SIG-M5 treated with dmso at 0.1 percent for 504 hours (cell line): ENCODE data around the gene KDM4B.

Source experiments
- DNase-seq: peaks from one replicate; lab custom pipeline; 2025; ENCODE audit not compliant: unreplicated experiment; lab: John Stamatoyannopoulos, UW

The KDM4B gene

DNA sequence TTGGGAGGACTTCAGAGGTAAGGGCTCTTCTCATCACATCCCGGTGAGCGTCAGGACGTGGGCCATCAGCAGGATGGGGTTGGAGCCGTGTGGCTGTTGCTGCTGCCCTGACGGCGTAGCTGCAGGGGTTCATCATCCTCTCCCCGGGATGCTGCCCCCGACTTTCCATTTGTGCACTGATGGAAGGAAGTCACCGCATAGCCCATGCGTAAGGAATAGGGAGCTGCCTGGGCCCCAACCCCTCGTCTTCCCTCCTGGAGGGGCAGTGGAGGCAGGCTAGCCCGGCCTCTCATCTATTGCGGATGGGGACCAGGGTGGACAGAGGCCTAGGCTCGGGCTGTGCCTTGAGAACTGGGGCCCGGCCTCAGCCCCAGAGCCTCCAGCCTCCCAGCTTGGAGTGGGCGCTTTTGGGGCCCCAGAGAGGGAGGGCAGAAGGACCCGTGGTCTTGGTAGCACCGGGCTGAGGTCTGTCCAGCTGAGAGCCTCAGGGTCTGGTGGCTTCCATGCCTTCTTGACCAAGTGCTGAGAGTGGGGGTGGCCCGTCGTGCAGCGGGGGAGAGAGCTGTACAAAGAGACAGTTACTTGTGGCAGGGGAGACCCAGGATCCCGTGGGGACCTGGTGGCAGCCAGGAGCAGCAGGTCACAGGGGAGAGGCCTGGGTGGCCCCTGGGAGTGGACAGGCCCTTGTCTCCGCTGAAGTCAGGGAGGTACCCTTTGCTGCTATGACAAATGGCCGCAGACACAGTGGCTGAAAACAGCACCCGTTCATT, 44.0 kb downstream of the KDM4B start:
- no peak for DNase-seq

DNA sequence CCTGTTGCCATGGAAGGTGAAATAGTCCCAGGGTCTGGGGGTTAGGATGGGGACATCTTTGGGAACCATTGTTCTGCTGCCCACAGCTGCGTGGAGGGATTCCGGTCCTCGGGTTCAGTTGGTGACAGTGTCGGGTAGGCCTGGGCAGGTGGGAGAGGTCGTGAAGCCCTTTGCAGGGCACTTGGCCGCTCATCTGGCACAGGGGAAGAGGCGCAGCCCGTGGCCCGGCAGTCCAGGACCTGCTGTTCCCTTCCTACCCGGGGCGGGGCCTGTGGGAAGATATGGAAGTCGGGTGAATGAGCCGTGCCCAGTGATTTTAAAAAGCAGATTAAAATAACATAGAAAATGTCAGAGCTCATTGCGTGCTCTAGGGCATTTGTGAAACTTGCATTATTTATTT, 44.8 kb downstream of the KDM4B start:
- no peak for DNase-seq

DNA sequence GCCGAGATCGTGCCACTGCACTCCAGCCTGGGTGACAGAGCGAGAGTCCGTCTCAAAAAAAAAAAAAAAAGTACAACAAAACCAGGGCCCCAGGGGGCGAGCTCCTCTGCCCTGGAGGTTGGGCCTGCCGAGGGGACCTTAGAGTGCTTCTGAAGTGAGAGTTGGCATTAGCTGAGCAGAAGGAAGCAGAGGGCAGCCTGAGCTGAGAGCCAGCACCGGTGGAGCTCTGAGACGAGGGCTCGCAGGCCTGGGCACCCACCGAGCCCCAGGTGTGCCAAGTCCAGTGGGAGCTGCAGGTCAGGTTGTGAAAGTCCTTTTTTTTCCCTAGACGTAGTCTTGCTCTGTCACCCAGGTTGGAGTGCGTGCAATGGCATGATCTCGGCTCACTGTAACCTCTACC, 46.0 kb downstream of the KDM4B start:
- no peak for DNase-seq

DNA sequence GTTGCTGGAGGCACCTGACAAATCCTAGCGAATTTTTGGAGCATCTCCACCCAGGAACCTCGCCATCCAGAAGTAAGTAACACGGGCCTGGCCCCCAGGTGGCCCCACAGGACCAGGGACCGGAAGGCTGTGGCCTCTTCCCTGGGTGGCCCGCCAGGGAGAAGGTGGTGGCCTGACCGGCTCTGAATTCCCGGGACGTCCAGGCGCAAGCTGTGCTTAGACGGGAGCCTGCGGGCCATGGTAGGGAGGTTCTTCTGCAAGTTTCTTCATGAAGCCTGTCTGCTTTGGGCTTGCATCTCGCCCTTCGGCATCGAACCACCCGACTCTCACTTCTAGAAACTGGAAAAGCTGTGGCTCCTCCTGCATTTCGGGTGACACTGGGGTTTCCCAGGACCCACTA, 47.4 kb downstream of the KDM4B start:
- DNase-seq: no peak

DNA sequence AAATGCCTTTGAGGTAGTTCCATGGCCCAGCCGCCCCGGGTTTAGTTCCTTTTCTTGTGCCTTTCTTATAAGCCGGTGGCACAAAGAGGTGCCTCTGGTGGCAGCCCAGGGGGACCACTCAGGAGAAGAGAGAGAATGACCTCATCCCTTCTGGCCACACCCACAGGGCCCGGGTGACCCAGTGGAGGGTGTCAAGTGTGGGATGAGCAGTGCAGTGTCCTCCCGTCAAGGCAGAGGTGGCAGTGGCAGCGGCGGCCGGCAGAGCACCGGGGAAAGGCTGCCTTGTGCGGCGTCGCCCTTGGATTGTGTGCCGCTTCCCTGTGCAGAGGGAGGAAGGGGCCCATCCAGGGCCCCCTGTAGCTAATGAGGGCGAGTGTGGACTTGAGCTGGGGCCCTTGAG, 47.9 kb downstream of the KDM4B start:
- DNase-seq: no peak

DNA sequence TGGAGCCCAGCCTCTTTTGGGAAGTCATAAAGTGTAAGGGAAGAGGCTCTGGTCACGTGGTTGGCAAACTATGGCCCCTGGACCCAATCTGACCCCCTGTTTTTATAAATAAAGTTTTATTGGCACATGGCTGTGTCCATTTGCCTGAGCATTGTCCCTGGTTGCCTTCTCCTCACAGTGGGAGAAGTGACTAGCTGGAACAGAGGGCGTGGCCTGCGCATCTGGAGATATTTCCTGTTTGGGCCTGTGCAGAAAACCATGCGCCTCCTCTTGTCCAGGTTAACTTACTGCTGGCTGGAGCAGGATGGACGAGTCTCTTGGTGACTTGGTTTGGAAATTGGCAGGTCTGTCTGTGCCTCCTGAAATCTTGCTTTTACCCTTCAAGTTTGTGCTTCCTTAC, 48.3 kb downstream of the KDM4B start:
- DNase-seq: no peak

DNA sequence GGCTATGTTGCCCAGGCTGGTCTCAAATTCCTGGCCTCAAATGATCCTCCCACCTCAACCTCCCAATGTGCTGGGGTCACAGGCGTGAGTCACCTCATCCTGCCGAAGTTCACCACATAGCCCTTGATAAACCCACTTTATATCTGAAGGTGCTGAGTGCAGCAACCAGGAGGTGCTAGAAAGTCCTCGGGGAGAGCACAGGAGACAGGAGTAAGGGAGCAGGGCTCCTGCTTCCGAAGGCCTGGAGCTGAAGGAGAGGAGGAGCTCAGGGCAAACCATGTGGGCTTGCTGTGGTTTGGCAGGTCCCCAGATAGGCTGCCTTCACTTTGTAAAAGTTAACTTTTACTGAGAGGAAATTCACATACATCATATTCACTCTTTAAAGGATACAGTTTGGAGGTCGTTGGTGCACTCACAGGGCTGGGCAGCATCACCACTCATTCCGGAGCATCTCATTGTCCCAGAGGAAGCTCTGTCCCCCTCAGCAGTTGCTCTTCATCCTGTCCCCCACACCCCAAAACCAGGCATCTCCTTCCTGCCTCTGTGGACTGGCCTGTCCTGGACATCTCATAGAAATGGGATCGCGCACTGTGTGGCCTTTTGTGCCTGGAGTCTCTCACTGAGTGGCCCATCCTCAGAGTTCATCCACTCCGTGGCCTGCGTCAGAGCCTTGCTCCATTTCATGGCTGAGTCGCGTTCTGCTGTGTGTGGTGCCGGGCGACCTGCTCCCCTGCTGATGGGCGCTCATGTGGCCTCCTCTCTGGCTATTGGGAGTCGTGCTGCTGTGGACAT, 49.5 kb downstream of the KDM4B start:
- DNase-seq: no peak

DNA sequence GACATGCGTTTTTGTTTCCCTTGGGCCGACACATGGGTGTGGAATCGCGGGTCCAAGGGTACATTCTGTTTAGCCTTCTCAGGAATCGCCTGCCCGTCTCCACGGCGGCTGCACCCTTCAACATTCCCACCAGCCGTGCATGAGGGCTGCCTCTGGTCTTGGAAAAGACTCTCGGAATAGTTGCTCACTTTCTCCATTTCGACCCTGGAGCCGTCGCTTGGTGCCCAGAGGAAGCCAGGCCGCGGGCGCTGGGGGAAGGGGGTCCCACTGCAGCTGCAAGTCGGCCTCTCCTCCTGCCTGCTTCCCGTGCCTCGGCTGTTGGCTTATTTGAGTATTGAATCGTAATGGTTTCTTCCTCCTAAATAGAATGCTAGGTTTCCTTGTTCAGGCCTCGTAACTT, 51.5 kb downstream of the KDM4B start:
- DNase-seq: no peak

DNA sequence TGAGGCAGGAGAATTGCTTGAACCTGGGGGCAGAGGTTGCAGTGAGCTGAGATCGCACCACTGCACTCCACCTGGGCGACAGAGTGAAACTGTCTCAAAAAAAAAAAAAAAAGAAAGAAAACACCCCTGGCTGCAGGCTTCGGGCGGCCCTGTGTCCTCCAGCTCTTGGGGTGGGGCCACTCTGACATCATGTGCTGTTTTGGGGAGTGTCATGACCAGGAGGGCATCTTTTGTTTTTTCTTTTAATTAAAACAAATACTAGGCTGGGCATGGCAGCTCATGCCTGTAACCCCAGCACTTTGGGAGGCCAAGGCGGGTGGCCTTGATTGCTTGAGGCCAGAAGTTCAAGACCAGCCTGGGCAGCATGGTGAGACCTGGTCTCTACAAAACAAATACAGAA, 52.1 kb downstream of the KDM4B start:
- DNase-seq: no peak

DNA sequence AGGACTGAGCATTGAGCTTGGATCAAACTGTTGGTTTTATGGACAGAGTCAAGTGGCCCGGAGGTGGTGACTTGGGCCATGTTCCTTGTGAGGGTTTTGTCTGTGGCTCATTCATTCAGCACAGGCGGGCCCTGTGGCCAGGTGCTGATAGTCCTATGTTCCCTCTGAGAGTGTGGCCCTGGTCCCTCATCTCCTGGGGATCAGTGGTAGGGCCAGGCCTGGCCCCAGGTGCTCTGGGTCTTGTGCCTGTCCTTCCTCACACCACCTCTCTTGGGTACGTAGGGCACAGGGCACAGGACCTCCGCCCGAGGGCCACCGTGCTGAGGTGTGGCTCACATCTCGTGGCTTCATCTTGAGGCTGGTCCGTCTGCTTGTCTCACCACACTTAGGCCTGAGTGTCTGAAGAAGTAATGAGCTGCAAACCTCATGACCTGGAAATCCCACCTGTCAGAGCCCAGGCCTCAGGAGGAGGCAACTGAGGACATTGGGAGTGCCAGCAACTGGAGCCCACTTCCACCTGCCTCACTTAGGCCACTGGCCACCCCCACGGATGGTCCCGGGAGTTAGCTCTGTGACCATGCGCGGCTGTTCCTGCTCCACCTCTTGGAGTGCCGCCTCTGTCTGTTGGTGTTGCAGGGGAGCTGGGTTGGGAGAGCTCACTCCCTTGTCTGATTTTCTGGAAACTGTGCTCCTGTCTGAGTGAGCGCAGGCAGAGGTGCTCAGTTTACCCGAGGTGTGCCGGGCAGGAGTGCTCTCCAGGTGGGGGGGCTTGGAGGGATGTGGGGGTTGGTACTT, 53.4 kb downstream of the KDM4B start:
- DNase-seq: no peak

DNA sequence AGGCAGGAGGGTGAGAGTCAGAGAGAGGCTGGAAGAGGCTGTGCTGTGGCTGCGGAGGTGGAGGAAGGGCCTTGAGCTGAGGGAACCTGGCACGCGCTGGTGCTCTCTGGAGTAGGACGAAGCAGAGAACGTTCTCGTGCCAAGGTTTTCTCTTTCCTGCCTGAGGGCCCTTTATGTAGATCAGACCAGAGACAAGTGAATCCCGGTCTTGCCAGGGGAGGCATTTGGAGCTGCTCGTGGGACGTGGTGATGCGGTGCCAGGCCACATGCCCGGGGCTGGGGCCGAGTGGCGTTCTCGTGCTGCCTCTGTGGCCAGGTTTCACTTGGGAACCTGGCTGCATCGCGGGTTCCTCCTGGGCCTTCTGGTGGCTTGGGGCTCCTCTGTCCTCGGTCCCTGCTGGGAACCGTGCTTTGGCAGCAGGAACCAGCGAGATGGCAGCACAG, 54.2 kb downstream of the KDM4B start:
- no peak for DNase-seq

DNA sequence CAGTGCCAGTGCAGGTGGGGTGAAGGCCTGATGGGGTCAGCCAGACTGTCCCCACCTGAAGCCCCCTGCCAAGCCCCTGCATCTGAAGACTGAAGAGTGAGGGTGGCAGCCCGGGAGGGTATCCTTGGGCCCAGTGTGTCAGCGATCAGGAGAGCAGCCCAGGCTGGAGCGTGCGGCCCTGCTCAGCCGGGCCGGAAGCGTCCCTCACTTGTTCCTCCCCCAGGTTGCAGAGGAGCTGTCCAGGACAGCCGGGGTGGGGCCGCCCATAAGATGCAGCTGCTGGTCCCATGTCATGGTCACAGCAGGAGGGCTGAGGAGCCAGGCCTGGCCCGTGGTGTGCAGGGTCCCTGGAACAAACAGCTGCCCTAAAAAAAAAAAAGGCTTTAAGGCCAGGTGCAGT, 55.4 kb downstream of the KDM4B start:
- no peak for DNase-seq

DNA sequence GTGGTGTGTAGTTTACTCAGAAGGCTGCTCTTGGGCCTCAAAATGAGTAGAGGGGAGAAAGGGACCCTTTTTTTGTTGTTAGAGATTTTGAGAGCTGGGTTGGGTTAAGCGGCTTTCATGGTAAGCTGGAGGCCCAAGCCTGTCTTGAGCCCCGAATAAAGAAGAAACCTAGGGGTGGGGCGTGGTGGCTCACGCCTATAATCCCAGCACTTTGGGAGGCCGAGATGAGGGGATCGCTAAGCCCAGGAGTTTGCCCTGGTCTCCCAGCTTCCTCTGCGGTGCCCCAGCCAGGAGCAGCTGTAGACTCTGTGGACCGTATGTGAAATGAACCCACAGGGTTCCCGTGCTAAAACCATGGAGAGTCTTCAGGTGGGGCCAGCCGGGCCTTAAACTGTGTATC, 56.1 kb downstream of the KDM4B start:
- no peak for DNase-seq

DNA sequence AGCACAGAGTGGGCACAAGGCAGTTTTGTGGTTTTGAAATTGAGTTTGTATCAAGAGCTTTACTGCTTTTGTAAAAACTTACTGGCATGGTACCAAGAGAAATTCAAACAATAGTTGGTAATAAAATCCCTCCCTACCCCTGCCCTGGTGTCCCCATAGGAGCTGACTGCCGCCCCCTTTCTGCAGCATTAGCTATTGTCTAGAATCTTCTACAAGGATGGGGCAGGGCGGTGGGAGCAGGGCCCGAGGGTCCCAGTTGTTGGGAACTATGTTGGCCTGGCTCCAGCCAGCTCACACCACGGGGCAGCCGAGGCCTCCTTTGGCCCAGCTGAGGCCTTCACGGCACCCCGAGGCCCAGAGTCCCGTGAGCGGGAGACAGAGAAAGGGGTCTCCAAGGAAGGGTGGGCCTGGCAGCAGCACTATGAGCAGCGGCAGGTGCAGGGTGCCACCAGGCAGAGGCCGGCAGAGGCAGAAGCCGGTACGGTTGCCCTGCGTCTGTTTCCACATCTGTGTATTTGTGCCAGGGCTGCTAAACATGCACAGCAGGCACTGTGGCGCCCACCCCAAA, 57.9 kb downstream of the KDM4B start:
- DNase-seq: no peak

DNA sequence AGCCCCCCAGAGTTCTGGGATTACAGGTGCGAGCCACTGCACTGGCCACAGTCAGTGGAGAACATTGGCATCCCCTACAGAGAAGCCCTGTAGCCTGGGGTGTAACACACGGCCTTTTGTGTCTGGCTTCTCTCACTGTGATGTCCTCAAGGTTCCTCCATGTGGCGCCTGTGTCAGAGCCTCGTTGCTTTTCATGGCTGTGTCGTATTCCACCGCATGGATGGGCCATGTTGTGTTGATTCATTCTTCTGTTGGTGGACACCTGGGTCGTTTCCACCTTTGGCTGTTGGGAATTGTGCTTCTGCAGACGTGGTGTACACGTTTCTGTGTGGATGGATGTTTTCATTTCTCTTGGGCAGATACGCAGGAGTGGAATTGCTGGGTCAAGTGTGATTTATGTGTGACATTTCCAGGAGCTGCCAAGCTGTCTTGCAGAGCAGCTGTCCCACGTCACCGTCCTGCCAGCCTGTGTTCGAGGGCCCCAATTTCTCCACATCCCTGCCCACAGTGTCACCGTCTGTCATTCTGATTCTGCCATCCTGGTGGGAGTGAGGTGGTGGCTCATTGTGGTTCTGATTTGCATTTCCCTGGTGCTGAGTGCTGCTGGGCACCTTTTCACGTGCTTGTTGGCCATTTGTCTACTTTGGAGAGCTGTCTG, 59.4 kb downstream of the KDM4B start:
- no peak for DNase-seq

DNA sequence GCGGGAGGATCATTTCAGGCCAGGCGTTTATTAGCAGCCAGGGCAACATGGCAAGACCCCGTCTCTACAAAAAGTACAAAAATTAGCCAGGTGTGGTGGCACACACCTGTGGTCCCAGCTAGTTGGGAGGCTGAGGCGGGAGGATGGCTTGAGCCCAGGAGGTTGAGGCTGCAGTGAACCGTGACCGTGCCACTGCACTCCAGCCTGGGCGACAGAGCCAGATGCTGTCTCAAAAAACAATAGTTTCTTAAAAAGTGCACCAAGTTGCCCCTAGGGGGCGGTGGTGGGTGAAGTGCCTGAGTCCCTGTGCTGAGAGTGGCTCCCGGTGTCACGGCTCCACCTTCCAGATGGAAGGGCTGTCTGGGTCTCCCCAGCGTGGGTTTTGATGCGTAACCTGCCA, 60.7 kb downstream of the KDM4B start:
- DNase-seq: peak; percentile 47

DNA sequence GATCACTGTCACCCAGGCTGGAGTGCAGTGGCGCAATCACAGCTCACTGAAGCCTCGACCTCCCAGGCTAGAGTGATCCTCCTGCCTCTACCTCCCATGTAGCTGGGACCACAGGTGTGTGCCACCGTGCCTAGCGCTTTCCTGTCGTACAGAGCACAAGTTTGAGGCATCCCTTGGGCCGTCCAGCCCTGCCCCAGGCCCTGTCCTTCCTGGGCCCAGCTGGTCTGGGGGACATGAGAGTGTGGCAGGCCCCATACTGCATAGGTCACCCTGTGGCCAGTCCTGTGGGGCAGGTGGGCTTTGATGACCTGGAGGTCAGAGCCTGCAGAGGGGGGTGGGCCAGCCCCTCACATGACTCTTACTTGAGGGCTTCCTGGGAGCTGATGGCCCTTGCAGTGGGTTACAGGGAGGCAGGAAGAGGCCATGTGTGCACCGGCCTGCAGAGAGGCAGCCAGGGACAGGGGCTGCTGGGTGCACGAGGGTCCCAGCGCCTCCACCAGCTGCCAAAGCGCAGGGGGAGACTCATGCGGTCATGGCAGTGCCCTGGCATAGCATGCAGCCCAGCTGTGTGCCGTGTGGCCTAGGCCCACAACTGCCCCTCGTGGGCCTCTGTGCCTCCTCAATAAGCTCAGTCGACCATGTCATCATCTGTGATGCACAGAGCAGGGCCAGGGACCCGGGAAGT, 61.4 kb downstream of the KDM4B start:
- DNase-seq: no peak

DNA sequence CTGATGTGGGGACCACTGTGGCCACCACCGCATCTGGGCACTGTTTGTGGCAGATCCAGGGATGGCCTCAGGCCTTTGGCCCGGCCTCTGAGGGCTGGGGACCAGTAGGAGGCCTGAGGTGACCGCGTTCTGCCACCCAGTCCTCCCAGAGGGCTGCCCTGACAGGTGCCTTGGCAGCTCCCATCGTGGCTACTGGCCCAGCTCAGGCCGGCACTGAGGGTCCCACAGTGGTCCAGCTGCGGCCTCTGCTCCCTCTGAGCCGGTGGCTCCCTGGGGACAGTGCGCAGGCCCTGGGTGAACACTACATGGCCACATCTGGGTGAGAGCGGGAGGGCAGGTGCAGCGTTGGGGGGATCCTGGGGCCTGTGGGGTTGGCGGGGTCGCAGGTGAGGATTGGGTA, 61.9 kb downstream of the KDM4B start:
- DNase-seq: no peak

DNA sequence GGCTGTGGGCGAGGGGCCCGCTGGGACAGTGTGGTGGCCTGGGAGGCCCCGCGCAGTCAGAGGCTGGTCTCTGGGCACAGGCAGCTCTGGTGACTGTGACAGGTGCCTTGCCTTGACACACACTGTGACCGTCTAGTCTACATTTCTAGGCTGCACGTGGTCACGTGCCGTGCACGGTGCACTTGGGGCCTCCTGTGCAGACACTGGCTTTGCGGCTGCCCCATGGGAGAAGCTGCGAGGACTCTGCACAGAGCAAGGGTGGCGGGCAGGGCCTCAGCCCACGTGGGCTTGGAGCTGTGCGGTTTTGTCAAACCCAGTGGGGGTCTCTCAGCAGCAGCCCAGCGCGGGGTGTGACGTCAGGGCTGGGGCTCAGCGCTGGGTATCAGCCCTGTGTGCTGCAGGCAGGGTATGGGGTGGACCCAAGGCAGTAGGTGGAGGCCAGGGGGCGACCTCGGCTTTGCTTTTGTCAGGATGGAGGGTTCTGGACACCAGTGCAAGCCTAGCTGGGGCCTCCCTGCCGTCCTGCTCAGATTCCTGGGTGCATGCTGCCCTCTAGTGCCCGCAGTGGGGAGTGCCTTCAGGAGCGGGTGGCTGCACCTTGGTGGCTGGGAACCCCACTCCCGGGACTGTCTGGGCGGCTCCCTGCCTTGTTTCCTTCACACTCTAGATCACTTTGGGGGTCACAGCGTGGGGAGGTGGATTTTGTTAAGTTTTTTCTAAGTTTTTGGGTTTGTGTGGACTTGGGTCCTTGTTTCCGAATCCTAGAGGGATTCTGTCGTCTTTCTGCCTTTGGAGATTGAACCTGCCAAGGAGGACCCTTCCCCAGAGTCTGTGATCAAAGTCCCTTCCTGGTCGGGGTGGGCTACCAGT, 62.6 kb downstream of the KDM4B start:
- DNase-seq: peak; percentile 51
